GM19099 (cell line): Measurements from ENCODE around the gene BAZ2B.
A peak's percentile ranks its signal among the peaks of the same experiment; 100 is the strongest.

ENCODE experiments used
- POLR2A ChIP-seq: IDR thresholded peaks from 3 replicates; pipeline ENCODE4 v1.6.1; 2011; ENCODE audit warnings: low read depth; ENCODE audit not compliant: insufficient read length; ENCODE audit errors: extremely low read depth

Gene BAZ2B

GRCh38 chr2:159317392-159318088 lies 298.8 kb downstream of the BAZ2B start:
- TF ChIP-seq POLR2A: no peak

DNA sequence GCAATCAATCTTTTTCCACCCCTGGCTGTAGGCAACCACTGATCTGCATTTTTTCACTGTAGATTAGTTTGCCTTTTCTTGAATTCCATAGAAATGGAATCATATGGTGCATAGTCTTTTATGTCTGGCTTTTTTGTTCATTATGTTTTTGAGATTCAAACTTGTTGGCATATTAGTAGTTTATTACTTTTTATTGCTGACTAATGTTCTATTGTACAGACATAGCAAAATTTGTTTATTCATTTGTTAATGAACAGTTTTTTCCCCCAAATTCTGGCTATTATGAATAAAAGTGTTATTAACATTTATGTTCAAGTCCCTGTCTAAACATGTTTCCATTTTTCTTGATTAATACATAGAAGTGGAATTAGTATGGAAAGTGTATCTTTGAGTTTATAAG lies 308.4 kb downstream of the BAZ2B start:
- TF ChIP-seq POLR2A: no peak

DNA sequence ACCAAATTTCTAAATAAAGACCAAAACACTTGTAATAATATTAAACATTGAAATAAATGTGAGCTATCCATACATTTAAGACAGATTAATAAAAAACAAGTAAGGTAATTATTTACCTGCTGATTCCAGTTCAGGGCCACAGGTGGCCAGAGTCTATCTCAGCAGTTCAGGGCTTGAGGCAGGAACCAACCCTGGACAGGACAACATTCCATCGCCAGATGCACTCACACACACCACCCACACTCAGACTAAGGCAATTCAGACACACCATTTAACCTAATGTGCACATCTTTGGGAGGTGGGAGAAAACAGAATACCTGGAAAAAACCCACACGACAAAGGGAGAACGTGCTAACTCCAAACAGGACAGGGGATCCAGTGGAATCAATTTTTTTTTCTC lies 315.8 kb downstream of the BAZ2B start:
- no peak for TF ChIP-seq POLR2A

GRCh38 chr2:159298967-159299366 lies 317.4 kb downstream of the BAZ2B start:
- TF ChIP-seq POLR2A: no peak

GRCh38 chr2:159297042-159297707 lies 319.2 kb downstream of the BAZ2B start:
- TF ChIP-seq POLR2A: no peak

GRCh38 chr2:159292157-159292556 lies 324.2 kb downstream of the BAZ2B start:
- no peak for TF ChIP-seq POLR2A

DNA sequence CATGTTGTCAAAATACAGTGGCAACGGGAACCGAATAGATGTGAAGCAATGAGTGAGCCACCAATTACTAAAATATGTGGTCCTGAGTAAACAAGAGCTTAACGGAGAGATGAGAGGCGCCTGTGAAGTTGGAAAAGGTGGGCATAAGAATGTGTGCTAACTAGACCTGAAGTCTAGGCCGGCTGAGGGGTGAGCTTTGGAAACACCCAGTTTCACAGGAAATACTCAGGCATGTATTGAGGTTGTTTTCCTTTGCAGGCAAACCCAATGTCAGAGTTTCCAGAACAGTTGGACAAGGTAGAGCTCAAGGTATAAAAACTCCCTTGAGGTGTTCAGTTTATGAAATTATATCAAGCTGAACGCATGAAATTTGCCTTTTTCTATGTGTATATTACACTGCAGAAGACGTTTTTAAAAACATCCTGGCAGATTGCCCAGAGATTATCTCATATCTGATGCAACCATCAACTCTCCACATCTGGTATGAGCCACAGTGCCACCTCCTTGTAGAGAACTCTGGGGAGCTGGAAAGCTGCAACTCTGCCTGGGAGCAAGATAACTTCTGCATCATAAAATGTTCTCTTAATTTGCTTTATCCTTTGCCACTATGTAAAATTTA lies 325.9 kb downstream of the BAZ2B start:
- TF ChIP-seq POLR2A: no peak

DNA sequence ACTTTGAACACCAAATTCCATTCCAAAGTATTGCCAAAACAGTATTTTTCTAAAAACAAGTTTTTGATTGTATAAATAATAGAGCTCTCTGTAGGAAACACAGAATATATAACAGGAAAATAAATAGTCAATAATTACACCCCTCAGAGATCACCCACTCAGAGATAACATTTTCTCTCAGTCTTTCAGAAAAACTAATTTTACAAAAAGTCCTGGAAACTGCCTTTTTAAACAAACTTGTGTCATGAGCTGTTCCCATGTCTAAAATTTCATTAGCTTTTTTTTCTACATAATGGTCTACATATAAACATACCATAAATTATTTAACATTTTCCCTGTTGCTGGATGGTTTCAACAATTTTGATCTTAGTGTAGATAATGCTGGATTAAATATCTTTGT lies 328.6 kb downstream of the BAZ2B start:
- no peak for TF ChIP-seq POLR2A

DNA sequence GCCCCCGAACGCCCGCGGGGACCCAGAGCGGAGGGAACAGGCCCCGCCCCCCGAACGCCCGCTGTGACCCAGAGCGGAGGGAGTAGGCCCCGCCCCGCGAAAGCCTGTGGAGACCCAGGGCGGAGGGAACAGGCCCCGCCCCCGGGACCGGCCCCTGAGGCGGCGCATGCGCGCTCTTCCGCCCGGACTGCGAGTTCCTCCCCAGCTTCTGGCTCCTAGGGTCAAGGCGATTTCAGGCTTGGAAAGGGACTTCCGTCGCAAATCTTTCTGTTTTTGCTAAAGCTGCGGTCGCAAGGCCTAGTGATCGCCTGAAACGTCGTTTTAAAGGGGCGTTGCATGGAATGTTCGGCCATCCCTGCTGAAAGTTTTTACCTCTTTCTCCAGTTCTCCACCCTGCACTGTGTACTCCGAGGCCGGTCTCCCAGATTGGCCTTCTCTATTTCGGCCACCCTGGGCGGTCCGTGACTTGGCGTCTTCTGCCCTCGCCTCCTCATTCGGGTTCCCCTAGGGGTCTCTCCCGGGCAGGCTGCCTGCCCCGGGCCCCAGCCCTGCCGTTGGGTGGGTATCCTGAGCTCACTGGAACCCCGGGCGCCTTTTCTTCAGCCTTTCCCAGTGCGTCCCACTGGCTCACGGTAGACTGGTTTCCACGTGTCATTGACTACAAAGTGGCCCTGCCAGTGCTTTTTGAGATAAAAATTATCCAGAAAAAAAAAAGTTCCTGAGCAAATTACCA lies 329.5 kb downstream of the BAZ2B start:
- TF ChIP-seq POLR2A: peak; percentile 85

- TF ChIP-seq POLR2A: no peak
These were observed 330.2 kb downstream of the BAZ2B start, which contains the start of gene WDSUB1 for GRCh38 chr2:159285929-159286708. TSS of gene WDSUB1 (minus strand) at chr2:159286703. CDS start at chr2:159283069, 3,634 bp downstream.

DNA sequence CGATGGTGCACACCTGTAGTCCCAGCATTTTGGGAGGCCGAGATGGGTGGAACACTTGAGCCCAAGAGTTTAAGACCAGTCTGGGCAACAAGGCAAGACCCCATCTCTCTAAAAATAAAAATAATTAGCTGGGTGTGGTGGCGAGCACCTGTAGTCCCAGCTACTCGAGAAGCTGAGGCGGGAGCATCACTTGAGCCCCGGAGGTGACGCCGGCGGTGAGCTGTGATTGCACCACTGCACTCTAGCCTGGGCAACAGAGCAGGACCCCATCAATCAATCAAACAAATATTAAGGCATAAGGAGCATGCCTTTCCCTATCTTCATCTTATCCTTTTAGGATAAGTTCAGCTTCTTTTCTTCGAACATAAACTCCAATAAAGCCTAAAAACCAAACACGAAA lies 330.9 kb downstream of the BAZ2B start:
- TF ChIP-seq POLR2A: no peak

DNA sequence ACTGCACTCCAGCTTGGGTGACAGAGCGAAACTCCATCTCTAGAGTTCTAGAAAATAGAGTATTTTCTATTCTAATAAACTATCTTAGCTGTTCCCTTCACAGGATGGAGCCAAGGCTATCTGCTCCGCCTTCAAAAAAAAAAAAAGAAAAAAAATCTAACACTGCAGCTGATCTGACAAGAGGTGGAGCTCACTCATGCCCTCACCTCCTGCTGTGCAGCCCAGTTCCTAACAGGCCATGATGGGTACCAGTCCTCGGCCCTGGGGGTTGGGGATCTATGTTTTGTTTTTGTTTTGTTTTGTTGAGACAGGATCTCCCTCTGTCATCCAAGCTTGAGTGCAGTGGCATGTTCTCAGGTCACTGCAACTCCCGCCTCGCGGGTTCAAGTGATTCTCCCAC lies 332.8 kb downstream of the BAZ2B start:
- no peak for TF ChIP-seq POLR2A

- no peak for TF ChIP-seq POLR2A
These were observed 335.3 kb downstream of the BAZ2B start for GRCh38 chr2:159281002-159281401.

DNA sequence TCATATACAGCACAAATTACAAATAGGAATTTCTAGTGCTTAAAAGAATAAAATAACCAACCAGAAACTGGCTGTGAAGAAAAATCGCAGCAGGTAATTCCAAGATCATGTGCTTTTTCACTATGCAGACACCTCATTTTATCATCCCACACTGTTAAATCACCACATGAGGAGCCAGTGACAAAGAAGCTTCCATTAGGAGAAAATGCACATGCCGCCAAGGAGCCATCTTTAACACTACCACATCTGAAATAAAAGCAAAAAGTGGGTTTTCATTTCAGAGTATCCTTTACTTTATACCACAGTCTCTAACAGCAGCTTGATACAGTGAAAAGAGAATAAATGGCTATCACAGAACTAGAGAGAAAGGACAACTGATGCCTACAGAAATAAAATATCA lies 336.6 kb downstream of the BAZ2B start:
- no peak for TF ChIP-seq POLR2A

DNA sequence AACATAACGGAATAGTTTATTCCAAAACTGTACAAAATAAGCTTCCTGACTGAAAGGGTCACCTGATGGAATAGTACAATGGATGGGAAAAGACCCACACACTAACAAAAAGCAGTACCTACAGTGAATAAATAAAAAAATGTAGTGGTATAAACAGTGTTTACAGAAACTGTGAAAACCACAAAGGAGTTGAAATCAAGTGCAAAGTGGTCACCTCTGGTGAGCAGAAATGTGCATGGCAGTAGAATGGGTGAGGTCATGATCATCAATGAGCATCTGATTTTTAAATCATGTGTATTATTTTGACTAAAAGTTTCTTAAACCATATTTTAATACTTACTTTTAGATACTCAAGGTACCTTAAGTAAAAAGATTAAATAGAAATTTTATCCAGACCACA lies 341.2 kb downstream of the BAZ2B start:
- TF ChIP-seq POLR2A: no peak

DNA sequence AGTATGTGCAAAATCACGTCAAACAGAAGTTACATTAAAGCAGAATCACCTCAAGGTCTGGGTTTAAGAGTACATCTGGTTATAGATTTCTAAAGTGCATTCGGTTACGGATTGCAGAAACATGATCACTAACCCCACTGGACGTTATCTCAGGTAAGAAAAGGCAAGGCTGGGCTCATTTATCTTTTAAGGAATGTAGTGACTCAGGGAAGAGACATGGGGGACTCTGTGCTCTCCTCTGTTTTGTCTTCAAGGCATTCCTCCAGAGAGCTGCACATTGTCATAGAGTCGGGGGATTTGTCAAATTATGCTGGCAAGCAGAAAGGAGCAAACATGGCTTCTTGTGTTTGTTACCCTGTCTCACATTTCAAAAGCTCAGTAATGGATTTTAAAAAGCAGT lies 344.2 kb downstream of the BAZ2B start:
- no peak for TF ChIP-seq POLR2A
